Dermis microvascular lymphatic vessel endothelial cell (primary cell): ENCODE data around the gene COG3. TPM values are rescaled to one million over a fixed set of nuclear protein-coding genes. Genes with fewer than 3 reads are reported as not detected.
"Not testable (repeated sequence)": the region's sequence is repeated elsewhere in the genome, so short reads cannot be mapped to it uniquely, and the experiment has no call there.

ENCODE experiments used
- DNase-seq, 2 donors: peaks; one replicate each; pipeline versions ENCODE4 v3.0.0 to v3.0.0-alpha.2; 2010; ENCODE audit warnings: low read depth in 2 of 2
- total RNA-seq: library from RNA; depleted of rRNA; stranded (reverse); fragments of >200 nt; gene quantifications from 2 replicates; pipeline ENCODE4 v1.2.1, GENCODE V29; 2014

COG3 gene, protein sequence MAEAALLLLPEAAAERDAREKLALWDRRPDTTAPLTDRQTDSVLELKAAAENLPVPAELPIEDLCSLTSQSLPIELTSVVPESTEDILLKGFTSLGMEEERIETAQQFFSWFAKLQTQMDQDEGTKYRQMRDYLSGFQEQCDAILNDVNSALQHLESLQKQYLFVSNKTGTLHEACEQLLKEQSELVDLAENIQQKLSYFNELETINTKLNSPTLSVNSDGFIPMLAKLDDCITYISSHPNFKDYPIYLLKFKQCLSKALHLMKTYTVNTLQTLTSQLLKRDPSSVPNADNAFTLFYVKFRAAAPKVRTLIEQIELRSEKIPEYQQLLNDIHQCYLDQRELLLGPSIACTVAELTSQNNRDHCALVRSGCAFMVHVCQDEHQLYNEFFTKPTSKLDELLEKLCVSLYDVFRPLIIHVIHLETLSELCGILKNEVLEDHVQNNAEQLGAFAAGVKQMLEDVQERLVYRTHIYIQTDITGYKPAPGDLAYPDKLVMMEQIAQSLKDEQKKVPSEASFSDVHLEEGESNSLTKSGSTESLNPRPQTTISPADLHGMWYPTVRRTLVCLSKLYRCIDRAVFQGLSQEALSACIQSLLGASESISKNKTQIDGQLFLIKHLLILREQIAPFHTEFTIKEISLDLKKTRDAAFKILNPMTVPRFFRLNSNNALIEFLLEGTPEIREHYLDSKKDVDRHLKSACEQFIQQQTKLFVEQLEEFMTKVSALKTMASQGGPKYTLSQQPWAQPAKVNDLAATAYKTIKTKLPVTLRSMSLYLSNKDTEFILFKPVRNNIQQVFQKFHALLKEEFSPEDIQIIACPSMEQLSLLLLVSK
- total RNA-seq, result 21.6 and 25.7 TPM in 2 replicates

GRCh38 chr13:45464687-45465453, at the start of gene COG3:
COG3 (plus strand) TSS chr13:45464939; CDS start chr13:45465037, 98 bp downstream.
- DNase-seq, result peak; percentile 95 to 98

DNA sequence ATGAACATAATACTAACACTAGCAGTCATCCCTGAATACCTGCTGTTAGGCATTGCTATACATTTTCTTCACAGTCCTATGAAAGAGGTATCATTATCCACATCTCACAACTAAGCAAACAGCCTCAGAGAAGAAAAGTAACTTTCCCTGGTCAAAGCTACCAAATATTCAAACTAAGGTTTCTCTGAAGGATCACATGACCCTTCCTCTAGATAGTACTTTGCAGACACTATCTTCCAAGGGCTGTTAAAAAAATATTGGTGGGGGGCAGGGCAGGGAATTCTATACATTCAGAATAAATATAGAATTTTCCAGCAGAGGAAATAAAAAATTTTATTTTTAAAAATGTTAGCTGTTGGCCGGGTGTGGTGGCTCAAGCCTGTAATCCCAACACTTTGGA, 49.6 kb upstream of the COG3 start:
- DNase-seq, result no peak

- peak in 1 of 2 donors; percentile 32 for DNase-seq
Measured at GRCh38 chr13:45416516-45417128, 48.1 kb upstream of the COG3 start.

GRCh38 chr13:45417790-45418534, 46.8 kb upstream of the COG3 start, which contains the start of gene SLC25A30:
SLC25A30 (minus strand) TSS chr13:45418373; CDS start chr13:45411425, 6,948 bp downstream.
- peak; percentile 50 to 94 for DNase-seq

DNA sequence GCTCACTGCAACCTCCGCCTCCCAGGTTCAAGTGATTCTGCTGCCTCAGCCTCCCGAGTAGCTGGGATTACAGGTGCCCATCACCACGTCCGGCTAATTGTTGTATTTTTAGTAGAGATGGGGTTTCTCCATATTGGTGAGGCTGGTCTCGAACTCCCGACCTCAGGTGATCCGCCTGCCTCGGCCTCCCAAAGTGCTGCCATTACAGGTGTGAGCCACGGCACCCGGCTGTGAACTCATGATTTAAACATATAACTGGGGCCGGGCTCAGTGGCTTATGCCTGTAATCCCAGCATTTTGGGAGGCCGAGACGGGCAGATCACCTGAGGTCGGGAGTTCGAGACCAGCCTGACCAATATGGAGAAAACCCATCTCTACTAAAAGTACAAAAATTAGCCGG, 45.4 kb upstream of the COG3 start:
- DNase-seq, result not testable (repeated sequence)

DNA sequence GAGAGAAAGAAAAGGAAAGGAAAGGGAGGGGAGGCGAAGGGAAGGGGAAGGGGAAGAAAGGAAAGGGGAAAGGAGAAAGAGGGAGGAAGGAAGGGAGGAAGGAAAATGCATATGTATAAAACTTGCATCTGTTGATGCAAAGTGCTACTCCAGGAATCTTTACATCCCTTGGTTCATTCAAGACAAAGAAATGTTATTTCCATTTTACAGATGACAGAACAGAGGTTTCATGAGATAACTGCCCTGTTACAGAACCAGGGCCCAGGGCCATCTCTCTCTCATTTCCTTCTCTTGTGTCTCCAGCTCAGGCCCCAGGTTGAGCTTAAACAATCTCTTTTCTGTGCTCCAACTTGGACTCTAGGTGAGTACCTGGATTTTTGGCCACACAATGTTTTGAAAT, 44.8 kb upstream of the COG3 start:
- no peak for DNase-seq

GRCh38 chr13:45422731-45423292, 41.9 kb upstream of the COG3 start:
- no peak for DNase-seq

DNA sequence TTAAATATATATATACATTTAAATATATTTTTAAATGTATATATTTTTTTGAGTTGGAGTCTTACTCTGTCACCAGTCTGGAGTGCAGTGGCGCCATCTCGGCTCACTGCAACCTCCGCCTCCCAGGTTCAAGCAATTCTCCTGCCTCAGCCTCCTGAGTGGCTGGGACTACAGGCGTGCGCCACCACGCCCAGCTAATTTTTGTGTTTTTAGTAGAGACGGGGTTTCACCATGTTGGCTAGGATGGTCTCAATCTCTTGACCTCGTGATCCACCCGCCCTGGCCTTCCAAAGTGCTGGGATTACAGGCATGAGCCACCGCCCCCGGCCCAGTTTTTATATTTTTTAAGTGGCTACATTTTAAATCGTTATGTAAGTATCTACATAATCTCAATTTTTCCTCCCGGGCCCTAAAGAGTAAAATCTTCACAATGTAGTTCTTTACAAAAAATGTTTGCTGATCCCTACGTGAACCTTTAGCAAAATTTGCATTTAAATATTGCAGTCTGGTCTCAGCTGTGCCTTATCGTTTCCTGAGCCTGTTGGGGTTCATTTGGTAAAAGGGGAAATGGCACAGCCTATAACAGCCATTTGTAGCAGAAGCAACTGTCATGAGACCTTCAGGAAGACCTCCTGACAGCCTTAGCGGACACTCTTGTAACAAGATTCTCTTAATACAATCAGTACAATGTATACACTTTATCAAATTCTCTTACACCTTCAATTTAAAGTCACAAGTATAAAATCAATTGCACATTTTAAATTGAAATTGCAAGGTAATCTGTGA, 38.5 kb upstream of the COG3 start:
- not testable (repeated sequence) for DNase-seq

DNA sequence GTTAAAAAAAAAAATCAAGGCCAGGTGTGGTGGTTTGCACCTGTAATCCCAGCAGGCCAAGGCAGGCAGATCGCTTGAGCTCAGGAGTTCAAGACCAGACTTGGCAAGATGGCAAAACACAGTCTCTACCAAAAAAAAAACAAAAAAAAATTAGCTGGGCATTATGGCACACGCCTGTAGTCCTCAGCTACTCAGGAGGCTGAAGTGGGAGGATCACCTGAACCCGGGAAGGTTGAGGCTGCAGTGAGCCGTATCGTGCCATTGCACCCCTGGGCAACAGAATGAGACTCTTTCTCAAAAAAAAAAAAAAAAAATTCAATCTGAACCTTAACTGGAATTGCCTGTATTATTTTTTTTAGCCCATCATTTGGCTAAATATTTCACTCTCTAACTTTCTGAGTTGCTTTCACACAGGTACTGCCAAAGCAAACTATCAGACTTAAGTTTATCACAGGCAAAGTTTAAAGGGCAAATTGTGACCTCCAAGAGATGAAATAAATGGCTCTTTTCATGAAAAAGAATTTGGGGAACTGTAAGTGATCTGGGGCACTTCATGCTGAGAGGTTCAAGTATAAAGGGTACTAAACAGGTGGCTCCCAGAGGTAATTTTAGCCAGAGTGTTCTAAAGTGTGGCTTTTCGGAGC, 31.9 kb upstream of the COG3 start:
- DNase-seq, result no peak

DNA sequence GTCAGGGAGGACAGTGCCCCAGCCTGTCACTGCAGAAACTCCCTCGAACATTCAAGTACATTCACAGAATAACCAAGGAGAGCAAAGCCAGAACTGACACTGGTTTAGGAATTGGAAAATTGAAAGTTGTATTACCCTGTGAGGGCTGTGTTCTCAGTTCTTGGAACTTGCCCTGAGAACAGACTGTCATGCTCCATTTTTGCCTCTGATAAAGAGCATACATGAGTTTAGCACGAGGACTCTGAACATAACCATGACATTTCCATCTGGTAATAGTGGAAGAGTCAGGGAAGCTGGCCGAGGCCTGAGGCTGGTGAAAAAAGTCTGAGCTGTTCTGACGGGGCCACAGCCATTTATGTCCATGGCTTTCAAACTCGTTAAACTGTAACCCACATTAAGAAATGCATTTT, 31.4 kb upstream of the COG3 start:
- DNase-seq, result no peak

- DNase-seq, result no peak
Measured at GRCh38 chr13:45434556-45435371, 30.0 kb upstream of the COG3 start.

- DNase-seq, result no peak
Measured at GRCh38 chr13:45436332-45436731, 28.4 kb upstream of the COG3 start.

GRCh38 chr13:45436953-45437352, 27.8 kb upstream of the COG3 start:
- DNase-seq, result no peak

GRCh38 chr13:45437947-45438346, 26.8 kb upstream of the COG3 start:
- DNase-seq, result no peak

GRCh38 chr13:45439008-45439407, 25.7 kb upstream of the COG3 start:
- no peak for DNase-seq

- DNase-seq, result no peak
Measured at GRCh38 chr13:45439781-45440462, 24.8 kb upstream of the COG3 start.

- DNase-seq, result peak in 1 of 2 donors; percentile 43
Measured at GRCh38 chr13:45441633-45442032, 23.1 kb upstream of the COG3 start.
